ENCODE results near the gene ERCC5. TPM values are rescaled to one million over a fixed set of nuclear protein-coding genes. Genes with fewer than 3 reads are reported as not detected.

Gene ERCC5
- total and polyA plus RNA-seq, 3 donors from 2014 or later: 43.9 to 54.9 (median 49.9) TPM

DNA sequence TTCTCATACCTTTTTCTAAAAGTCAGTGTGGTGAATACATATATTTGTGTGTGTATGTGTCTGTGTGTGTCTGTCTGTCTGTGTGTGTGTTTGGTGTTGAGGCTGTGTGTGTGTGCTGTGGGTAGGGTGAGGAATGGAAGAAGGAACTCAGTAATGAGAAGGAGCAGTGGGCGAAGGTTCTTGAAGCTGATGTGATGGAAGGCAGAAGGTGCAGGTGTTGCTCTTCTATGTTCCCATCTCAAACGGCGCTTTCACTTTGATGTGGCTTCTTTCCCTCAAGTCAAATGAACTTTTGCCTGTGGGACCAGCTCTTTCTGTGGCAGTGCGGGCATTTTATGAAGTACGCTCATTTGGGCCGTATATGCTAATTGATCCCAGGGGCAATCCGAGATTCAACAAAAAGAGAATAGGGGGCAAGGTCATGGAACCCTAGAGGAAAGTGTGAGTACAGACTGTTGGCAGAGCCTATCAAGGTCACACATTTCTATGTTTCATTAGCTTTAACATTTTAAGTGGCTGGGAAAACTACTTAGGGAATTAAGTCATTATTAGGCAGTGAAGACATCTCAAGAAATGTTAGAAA lies 31.7 kb upstream of the ERCC5 start:
- 59 to 70% methylated on average over 7 of the region's 7 CpGs for WGBS, 2 donors
- Histone ChIP-seq H3K4me3 (no peak overlapping the region), H3K27ac (no peak overlapping the region), H3K4me1 (no peaks in the 10 kb centered on the region), H3K36me3 (ENCODE audit: low read depth, missing control alignments) (no peaks in the 10 kb centered on the region), H3K27me3 (no peaks in the 10 kb centered on the region), H3K9me3 (no peaks in the 10 kb centered on the region)
- no peak for DNase-seq
- intact Hi-C loops (cut with DNase I; ENCODE audit: low total_unique reads): no loop called here
- TF ChIP-seq, protein P1, sequence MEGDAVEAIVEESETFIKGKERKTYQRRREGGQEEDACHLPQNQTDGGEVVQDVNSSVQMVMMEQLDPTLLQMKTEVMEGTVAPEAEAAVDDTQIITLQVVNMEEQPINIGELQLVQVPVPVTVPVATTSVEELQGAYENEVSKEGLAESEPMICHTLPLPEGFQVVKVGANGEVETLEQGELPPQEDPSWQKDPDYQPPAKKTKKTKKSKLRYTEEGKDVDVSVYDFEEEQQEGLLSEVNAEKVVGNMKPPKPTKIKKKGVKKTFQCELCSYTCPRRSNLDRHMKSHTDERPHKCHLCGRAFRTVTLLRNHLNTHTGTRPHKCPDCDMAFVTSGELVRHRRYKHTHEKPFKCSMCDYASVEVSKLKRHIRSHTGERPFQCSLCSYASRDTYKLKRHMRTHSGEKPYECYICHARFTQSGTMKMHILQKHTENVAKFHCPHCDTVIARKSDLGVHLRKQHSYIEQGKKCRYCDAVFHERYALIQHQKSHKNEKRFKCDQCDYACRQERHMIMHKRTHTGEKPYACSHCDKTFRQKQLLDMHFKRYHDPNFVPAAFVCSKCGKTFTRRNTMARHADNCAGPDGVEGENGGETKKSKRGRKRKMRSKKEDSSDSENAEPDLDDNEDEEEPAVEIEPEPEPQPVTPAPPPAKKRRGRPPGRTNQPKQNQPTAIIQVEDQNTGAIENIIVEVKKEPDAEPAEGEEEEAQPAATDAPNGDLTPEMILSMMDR (IDR thresholded peaks at IDR 0.05): no peak
- no peak for TF ChIP-seq POLR2A (IDR thresholded peaks at IDR 0.05)

DNA sequence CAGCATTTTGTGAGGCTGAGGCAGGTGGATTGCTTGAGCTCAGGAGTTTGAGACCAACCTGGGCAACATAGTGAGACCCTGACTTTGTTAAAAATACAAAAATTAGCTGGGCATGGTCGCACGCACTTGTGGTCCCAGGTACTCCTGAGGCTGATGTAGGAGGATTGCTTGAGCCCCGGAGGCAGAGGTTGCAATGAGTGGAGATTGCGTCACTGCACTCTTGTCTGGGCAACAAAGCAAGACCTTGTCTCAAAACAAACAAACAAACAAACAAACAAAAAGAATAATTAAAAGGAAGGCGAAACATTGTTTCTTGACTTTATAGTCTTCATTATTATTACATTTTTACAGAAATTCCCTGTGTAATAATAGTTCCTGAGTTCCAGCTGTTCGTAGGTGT lies 31.0 kb upstream of the ERCC5 start:
- H3K9me3 ChIP-seq: no peaks in the 10 kb centered on the region
- no peaks in the 10 kb centered on the region for H3K36me3 ChIP-seq (ENCODE audit: low read depth, missing control alignments)
- no peak overlapping the region for H3K4me3 ChIP-seq
- H3K4me1 ChIP-seq: no peaks in the 10 kb centered on the region
- WGBS, 2 donors: 78 to 89% methylated on average over 6 of the region's 6 CpGs
- no peak overlapping the region for H3K27ac ChIP-seq
- H3K27me3 ChIP-seq: no peaks in the 10 kb centered on the region
- no peak for DNase-seq
- intact Hi-C loops (cut with DNase I; ENCODE audit: low total_unique reads): no loop called here
- TF ChIP-seq, protein P1 (IDR thresholded peaks at IDR 0.05): no peak
- TF ChIP-seq POLR2A (IDR thresholded peaks at IDR 0.05): no peak

DNA sequence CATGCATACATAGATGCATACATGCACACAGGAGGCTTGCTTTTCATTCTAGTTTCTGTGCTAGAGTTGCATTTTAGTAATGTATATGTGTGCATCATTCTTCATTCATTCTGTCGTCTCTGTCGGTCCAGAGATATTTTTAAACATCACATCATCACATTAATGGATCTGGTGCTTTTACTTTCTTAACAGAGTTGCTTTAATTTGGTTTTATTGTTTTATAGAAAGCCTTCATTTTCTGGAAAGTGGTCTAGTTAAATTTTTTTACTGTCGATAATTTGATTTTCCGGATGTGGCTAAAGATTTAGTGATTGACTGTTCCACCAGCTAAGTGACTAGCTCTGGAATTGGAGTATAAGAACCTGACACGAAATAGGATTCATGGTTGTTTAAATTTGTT lies 30.0 kb upstream of the ERCC5 start:
- no peaks in the 10 kb centered on the region for H3K4me1 ChIP-seq
- intact Hi-C loops (cut with DNase I; ENCODE audit: low total_unique reads): no loop called here
- no peak for TF ChIP-seq POLR2A (IDR thresholded peaks at IDR 0.05)
- TF ChIP-seq, protein P1 (IDR thresholded peaks at IDR 0.05): no peak
- no peak for DNase-seq
- H3K27me3 ChIP-seq: no peaks in the 10 kb centered on the region
- no peak overlapping the region for H3K27ac ChIP-seq
- H3K9me3 ChIP-seq: no peaks in the 10 kb centered on the region
- H3K36me3 ChIP-seq (ENCODE audit: low read depth, missing control alignments): no peaks in the 10 kb centered on the region
- no peak overlapping the region for H3K4me3 ChIP-seq
- 89 to 93% methylated on average over 5 of the region's 5 CpGs for WGBS, 2 donors

DNA sequence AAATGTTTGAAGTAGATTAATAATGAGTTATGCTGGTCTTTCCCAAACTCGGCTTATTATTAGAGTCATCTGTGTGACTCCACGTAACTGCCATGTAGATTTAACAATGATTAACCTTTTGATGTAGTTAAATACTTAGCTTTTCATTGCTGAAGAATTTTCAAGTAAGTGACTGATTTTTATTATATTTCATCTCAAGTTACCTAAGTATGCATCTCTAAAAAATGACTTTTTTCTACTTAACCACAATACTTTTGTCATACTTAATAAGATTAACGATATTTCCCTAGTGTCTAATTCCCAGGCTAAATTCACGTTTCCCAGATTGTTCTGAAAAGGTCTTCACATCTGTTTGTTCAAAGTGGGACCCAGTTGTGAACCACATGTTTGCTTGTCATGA lies 29.1 kb upstream of the ERCC5 start:
- WGBS, 2 donors: 85 to 91% methylated on average over 4 of the region's 4 CpGs
- H3K4me3 ChIP-seq: no peak overlapping the region
- H3K27me3 ChIP-seq: no peaks in the 10 kb centered on the region
- no peak for DNase-seq
- TF ChIP-seq, protein P1 (IDR thresholded peaks at IDR 0.05): no peak
- TF ChIP-seq POLR2A (IDR thresholded peaks at IDR 0.05): no peak
- intact Hi-C loops (cut with DNase I; ENCODE audit: low total_unique reads): no loop called here
- no peak overlapping the region for H3K27ac ChIP-seq
- no peaks in the 10 kb centered on the region for H3K4me1 ChIP-seq
- H3K36me3 ChIP-seq (ENCODE audit: low read depth, missing control alignments): no peaks in the 10 kb centered on the region
- H3K9me3 ChIP-seq: no peaks in the 10 kb centered on the region

DNA sequence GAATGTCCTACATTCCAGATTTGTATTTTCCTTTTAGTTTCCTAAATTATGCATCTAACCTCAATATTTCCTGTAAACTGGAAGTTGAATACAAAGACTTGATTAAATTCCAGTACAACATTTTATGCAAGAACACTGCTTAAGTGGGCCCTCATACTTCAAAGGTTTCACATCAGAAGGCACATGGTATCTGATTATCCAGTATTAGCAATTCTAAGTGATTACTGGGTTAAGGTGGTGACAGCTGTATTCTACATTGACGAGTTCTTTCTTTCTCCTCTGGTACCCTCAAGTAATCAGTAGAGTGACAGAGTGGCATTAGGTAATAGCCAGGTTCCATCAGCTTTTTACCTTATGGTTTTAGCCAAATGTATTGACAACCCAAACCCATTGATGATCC lies 28.6 kb upstream of the ERCC5 start:
- intact Hi-C loops (cut with DNase I; ENCODE audit: low total_unique reads): no loop called here
- no peaks in the 10 kb centered on the region for H3K36me3 ChIP-seq (ENCODE audit: low read depth, missing control alignments)
- no peaks in the 10 kb centered on the region for H3K27me3 ChIP-seq
- H3K4me3 ChIP-seq: no peak overlapping the region
- H3K9me3 ChIP-seq: no peaks in the 10 kb centered on the region
- no peak for TF ChIP-seq POLR2A (IDR thresholded peaks at IDR 0.05)
- TF ChIP-seq, protein P1 (IDR thresholded peaks at IDR 0.05): no peak
- 93 to 100% methylated on average over 1 of the region's 1 CpG for whole genome bisulfite sequencing, 2 donors
- H3K4me1 ChIP-seq: no peaks in the 10 kb centered on the region
- no peak overlapping the region for H3K27ac ChIP-seq
- no peak for DNase-seq
